NCI-H128 (cell line): ENCODE measurements around the gene PTH2R.

Experiments
- DNase-seq: peaks from one replicate; lab custom pipeline; 2025; ENCODE audit not compliant: unreplicated experiment; lab: John Stamatoyannopoulos, UW

The PTH2R gene

DNA sequence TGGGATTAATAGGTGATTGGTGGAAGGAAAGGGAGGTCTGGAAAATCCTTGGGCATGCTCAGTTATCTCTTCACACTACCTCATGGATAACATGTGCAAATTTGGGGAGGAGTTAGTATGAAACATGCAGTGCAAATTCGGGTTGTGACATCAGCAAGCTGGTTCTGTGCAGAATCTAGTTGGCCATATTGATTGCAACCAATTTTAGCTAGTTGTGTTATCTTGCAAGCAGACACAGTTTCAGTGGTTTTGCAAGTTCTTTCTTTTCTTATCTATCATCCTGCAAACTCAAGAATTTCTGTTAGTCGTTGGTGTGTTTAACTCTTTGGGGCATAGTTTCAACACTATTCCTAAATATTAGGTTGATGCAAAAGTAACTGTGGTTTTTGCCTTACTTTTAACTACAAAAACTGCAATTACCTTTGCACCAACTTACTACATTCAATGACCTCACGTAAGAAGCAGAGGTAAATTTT, 135.4 kb downstream of the PTH2R start:
- no peak for DNase-seq

DNA sequence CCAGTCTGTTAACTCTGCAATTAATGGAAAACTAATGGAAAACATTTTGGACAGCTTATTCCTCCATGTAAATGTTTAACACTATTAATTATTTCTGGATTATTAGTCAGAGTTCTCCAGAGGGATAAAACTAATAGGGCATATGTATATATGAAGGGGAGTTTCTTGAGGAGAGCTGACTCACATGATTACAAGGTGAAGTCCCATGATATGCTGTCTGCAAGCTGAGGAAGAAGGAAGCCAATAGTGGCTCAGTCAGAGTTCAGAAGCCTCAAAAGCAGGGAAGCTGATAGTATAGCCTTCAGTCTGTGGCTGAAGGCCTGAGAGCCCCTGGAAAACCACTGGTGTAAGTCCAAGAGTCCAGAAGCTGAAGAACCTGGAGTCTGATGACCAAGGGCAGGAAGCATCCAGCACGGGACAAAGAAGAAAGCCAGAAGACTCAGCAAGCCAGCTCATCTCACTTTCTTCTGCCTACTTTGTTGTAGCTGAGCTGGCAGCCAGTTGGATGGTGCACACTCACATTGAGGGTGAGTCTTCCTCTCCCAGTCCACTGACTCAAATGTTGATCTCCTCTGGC, 136.0 kb downstream of the PTH2R start:
- DNase-seq, result no peak
